HFFc6 (cell line): Measurements from ENCODE around the gene COL25A1. TPM values are rescaled to one million over a fixed set of nuclear protein-coding genes. Genes with fewer than 3 reads are reported as not detected.

ENCODE experiments used
- DNase-seq: peaks from one replicate; pipeline ENCODE4 v3.0.0-alpha.2; 2018
- H3K27ac Mint-ChIP-seq: 2 replicates; pipeline ENCODE4 v1.8.0; 2020; ENCODE audit warnings: mild to moderate bottlenecking, mixed read lengths
- H3K27me3 Mint-ChIP-seq: 2 replicates; pipeline ENCODE4 v1.8.0; 2021; ENCODE audit warnings: mild to moderate bottlenecking, moderate library complexity, mixed read lengths; ENCODE audit not compliant: insufficient read depth
- H3K36me3 Mint-ChIP-seq: 2 replicates; pipeline ENCODE4 v1.8.0; 2021; ENCODE audit warnings: low read depth, mixed read lengths
- H3K4me1 Mint-ChIP-seq: 2 replicates; pipeline ENCODE4 v1.8.0; 2020; ENCODE audit warnings: low read depth, mixed read lengths
- H3K4me3 Mint-ChIP-seq: 2 replicates; pipeline ENCODE4 v1.8.0; 2020; ENCODE audit warnings: mild to moderate bottlenecking, moderate library complexity, mixed read lengths
- H3K9me3 Mint-ChIP-seq: 2 replicates; pipeline ENCODE4 v1.8.0; 2020; ENCODE audit warnings: mild to moderate bottlenecking, mixed read lengths
- total RNA-seq, 6 experiments: library from RNA; stranded (reverse); fragmentation: NEBNext Ultra II Directional; extraction: Animal tissue kit (Norgen Biotek cat#: 25700); gene quantifications; 2 replicates in 1 of 6; 3 replicates in 5 of 6; pipeline ENCODE4 v1.2.3, GENCODE V29; 2021
- TF ChIP-seq, protein P1 (sequence below): fragments of 200-600 bp; sonication (generic); IDR thresholded peaks from 2 replicates; pipeline ENCODE4 v1.5.0; 2021; ENCODE audit warnings: antibody characterized with exemption, mild to moderate bottlenecking

The COL25A1 gene
- total RNA-seq, 6 experiments from 2014 or later: not detected

DNA sequence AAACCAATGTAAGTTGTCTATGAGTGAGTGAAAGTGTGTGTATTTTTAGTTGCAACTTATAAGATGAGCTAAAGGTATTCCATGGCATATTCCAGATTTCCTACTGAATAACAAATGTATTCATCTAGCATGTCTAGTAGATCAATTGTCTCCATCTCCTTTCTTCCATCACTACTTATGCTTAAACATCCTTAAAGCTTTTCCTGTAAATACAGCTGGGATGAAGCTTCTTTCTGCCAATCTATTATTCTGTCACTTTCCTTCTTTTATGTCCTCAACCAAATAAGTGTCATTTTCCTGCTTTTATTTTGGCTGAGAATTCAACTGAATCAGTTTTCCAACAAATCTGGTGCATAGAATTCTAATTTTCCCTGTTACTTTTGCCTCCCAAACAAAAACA is 136.3 kb downstream of the COL25A1 start:
- H3K4me1 Mint-ChIP-seq: no peaks in the 10 kb centered on the region
- H3K9me3 Mint-ChIP-seq: peaks cover 17% of the 10 kb centered on the region; the same call in 1 of the 2 replicates
- H3K4me3 Mint-ChIP-seq: no peak overlapping the region
- H3K27me3 Mint-ChIP-seq: no peaks in the 10 kb centered on the region
- no peak overlapping the region for H3K27ac Mint-ChIP-seq
- TF ChIP-seq, protein P1, sequence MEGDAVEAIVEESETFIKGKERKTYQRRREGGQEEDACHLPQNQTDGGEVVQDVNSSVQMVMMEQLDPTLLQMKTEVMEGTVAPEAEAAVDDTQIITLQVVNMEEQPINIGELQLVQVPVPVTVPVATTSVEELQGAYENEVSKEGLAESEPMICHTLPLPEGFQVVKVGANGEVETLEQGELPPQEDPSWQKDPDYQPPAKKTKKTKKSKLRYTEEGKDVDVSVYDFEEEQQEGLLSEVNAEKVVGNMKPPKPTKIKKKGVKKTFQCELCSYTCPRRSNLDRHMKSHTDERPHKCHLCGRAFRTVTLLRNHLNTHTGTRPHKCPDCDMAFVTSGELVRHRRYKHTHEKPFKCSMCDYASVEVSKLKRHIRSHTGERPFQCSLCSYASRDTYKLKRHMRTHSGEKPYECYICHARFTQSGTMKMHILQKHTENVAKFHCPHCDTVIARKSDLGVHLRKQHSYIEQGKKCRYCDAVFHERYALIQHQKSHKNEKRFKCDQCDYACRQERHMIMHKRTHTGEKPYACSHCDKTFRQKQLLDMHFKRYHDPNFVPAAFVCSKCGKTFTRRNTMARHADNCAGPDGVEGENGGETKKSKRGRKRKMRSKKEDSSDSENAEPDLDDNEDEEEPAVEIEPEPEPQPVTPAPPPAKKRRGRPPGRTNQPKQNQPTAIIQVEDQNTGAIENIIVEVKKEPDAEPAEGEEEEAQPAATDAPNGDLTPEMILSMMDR: no peak
- no peak for DNase-seq
- no peaks in the 10 kb centered on the region for H3K36me3 Mint-ChIP-seq

DNA sequence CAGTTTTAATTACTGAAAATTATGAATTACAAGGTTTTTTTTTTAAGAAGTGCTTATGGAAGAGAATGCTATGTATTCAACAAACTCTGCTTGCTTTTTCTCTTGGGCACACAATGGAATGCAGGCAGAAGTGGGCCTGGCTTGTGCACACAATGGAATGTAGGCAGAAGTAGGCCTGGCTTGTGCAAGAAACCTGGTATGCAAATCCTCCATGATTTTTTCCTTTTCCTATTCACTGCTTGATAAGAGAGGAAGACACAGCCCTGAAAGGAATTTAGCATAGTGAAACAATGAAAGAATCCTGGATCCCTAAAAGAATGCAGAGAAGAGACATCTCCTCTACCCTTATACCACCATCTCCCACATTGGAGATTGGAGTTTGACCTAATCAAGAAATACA is 138.4 kb downstream of the COL25A1 start:
- no peaks in the 10 kb centered on the region for H3K27me3 Mint-ChIP-seq
- H3K9me3 Mint-ChIP-seq: peaks cover 14% of the 10 kb centered on the region; the same call in 1 of the 2 replicates
- no peak overlapping the region for H3K27ac Mint-ChIP-seq
- DNase-seq: no peak
- H3K36me3 Mint-ChIP-seq: no peaks in the 10 kb centered on the region
- TF ChIP-seq, protein P1: no peak
- no peaks in the 10 kb centered on the region for H3K4me1 Mint-ChIP-seq
- H3K4me3 Mint-ChIP-seq: no peak overlapping the region

DNA sequence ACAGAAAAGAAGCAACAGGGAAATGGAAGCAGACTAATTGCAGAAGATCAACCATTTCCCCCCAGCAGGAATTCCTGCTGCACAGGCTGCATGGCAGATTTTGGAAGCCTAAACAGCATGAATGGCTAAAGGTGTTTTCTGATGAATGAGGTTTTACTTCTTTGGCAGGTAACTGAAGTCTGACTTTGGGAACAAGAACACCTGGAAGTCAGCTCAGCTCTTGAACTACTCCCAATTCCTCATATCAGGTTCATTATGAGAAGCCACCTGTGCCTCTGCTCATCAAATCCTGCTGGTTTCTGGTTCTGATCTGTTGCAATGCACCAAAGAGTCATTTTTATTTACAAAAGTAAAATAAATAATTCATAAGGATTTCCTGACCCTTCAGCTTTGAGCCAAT is 139.0 kb downstream of the COL25A1 start:
- no peaks in the 10 kb centered on the region for H3K36me3 Mint-ChIP-seq
- H3K27ac Mint-ChIP-seq: no peak overlapping the region
- DNase-seq: no peak
- no peaks in the 10 kb centered on the region for H3K4me1 Mint-ChIP-seq
- H3K27me3 Mint-ChIP-seq: no peaks in the 10 kb centered on the region
- H3K4me3 Mint-ChIP-seq: no peak overlapping the region
- peaks cover 13% of the 10 kb centered on the region; the same call in 1 of the 2 replicates for H3K9me3 Mint-ChIP-seq
- TF ChIP-seq, protein P1: no peak

DNA sequence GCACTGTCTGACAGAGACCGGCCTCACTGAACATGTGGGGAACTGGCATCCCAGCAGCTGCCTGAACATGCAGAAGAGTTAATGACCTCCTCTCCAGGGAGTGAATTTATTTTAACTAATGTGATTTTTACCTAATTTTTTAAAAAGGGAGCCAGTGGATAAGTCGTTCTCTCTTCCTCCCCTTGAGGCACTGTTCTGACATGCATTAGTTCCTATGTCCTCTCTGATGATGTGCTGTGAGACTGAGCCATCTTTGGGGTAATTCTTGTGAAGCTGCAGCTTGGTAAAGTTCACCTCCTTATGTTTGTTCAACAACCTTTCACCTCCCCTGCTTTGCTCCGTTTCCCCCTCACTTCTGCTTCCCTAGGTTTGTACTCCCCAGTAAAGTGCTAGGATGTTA is 139.7 kb downstream of the COL25A1 start:
- Mint-ChIP-seq H3K27ac (no peak overlapping the region), H3K4me3 (no peak overlapping the region), H3K4me1 (no peaks in the 10 kb centered on the region), H3K27me3 (no peaks in the 10 kb centered on the region), H3K9me3 (peaks cover 13% of the 10 kb centered on the region; the same call in 1 of the 2 replicates), H3K36me3 (no peaks in the 10 kb centered on the region)
- no peak for DNase-seq
- TF ChIP-seq, protein P1: no peak

DNA sequence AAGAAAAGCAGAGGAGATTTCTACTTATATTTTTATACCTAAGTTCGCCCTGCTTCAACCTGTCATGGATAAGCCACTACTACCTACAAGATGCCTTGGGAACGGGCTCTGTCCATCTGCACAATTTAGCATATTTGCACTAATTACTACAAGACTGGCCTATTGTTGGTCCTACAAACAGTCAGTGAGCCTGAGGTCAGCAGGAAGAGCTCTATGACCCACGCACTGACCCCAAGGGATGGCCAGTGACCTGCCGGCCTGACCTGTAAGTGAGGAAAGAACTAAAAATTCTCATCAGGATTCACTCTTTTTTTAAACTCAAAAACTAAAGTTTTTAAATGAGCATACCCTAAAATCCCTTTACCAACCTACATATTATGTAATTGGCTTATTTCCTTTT is 142.0 kb downstream of the COL25A1 start:
- no peak for DNase-seq
- Mint-ChIP-seq H3K27me3 (no peaks in the 10 kb centered on the region), H3K4me3 (no peak overlapping the region), H3K27ac (no peak overlapping the region), H3K36me3 (no peaks in the 10 kb centered on the region), H3K4me1 (no peaks in the 10 kb centered on the region), H3K9me3 (peaks cover 5% of the 10 kb centered on the region; the same call in 1 of the 2 replicates)
- TF ChIP-seq, protein P1: no peak

DNA sequence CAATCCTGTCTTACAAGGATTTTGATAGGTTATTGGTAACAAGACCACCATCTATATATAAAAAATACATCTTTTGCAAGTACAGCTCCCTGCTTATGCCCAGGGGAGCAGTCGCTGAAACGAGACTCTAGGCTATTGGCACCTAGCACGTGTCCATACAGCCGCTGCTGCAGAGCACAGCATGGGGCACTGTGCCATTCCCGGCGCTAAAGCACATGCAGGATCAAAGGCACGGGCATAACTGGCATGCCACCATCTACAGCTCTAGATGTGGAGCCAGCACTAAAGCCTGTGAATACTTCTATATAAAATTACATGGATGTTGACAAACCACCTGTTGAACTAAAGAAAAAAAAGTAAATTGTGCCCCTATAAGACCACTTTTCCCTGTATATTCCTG is 144.8 kb downstream of the COL25A1 start:
- no peak for DNase-seq
- TF ChIP-seq, protein P1: no peak
- no peaks in the 10 kb centered on the region; the same call in 1 of the 2 replicates for H3K9me3 Mint-ChIP-seq
- H3K4me3 Mint-ChIP-seq: no peak overlapping the region
- no peaks in the 10 kb centered on the region; the same call in 1 of the 2 replicates for H3K27me3 Mint-ChIP-seq
- H3K27ac Mint-ChIP-seq: no peak overlapping the region
- H3K4me1 Mint-ChIP-seq: no peaks in the 10 kb centered on the region
- H3K36me3 Mint-ChIP-seq: no peaks in the 10 kb centered on the region
